IMR-90 (cell line): ENCODE data around the gene CD276. TPM values are rescaled to one million over a fixed set of nuclear protein-coding genes. Genes with fewer than 3 reads are reported as not detected.

Experiments
- ATAC-seq: fragments of 200-7000 bp; cut with Tn5 transposase; 2 replicates; pipeline ENCODE4 v1.9.1; 2020; ENCODE audit warnings: low read depth, mild to moderate bottlenecking, moderate library complexity
- BruUV-seq: library from RNA; stranded (reverse); fragments of 400-500 nt; replicated peaks from 2 replicates; lab custom pipeline; 2021; lab: Mats Ljungman, UMichigan
- CTCF ChIA-PET: fragments of 300-600 bp; formaldehyde crosslinking; extraction: SDS; loops from one replicate; lab custom pipeline; 2021; ENCODE audit warnings: antibody characterized with exemption; lab: Yijun Ruan, JAX
- POLR2A ChIA-PET: fragments of 300-600 bp; sonication (Branson Sonifier 250); formaldehyde crosslinking; loops from one replicate; lab custom pipeline; 2022; ENCODE audit warnings: antibody characterized with exemption; ENCODE audit not compliant: unreplicated experiment; lab: Charles Lee
- DNase-seq: peaks from one replicate; pipeline ENCODE4 v3.0.0; 2013
- H2AFZ ChIP-seq: replicated peaks from 2 replicates; pipeline ENCODE3; 2013; ENCODE audit warnings: low read length, mild to moderate bottlenecking; ENCODE audit not compliant: poor library complexity
- H2AK5ac ChIP-seq: 2 replicates; pipeline ENCODE4 v1.6.1; 2013; ENCODE audit warnings: low read depth, low read length, inconsistent platforms
- H2AK9ac ChIP-seq: replicated peaks from 2 replicates; pipeline ENCODE3; 2013; ENCODE audit warnings: mild to moderate bottlenecking, low read depth, low read length, moderate library complexity; ENCODE audit not compliant: poor library complexity
- H2BK120ac ChIP-seq: 2 replicates; pipeline ENCODE4 v1.6.1; 2013; ENCODE audit warnings: low read depth, low read length, inconsistent platforms
- H2BK15ac ChIP-seq: 3 replicates; pipeline ENCODE4 v1.6.1; 2013; ENCODE audit warnings: low read depth, low read length, inconsistent platforms
- H2BK20ac ChIP-seq: 2 replicates; pipeline ENCODE4 v1.6.1; 2013; ENCODE audit warnings: low read depth, mild to moderate bottlenecking, inconsistent platforms, low read length, moderate library complexity
- H2BK5ac ChIP-seq: 2 replicates; pipeline ENCODE4 v1.6.1; 2013; ENCODE audit warnings: mild to moderate bottlenecking, low read depth, low read length, inconsistent platforms; ENCODE audit not compliant: poor library complexity, severe bottlenecking
- H3K14ac ChIP-seq: replicated peaks from 2 replicates; pipeline ENCODE4 v1.6.1; 2013; ENCODE audit warnings: low read depth, low read length, inconsistent platforms
- H3K18ac ChIP-seq: 2 replicates; pipeline ENCODE4 v1.6.1; 2013; ENCODE audit warnings: low read depth, low read length, control low read depth
- H3K23ac ChIP-seq: 2 replicates; pipeline ENCODE4 v1.6.1; 2013; ENCODE audit warnings: low read depth, low read length, inconsistent platforms
- H3K27ac ChIP-seq: 2 replicates; pipeline ENCODE4 v1.5.1; 2013; ENCODE audit warnings: mild to moderate bottlenecking, control low read depth, low read length; ENCODE audit not compliant: insufficient read depth
- H3K27me3 ChIP-seq: 2 replicates; pipeline ENCODE4 v1.6.1; 2013; ENCODE audit warnings: low read length; ENCODE audit not compliant: control insufficient read depth, insufficient read depth
- H3K36me3 ChIP-seq: 2 replicates; pipeline ENCODE4 v1.6.1; 2013; ENCODE audit warnings: low read length, mixed read lengths; ENCODE audit not compliant: control insufficient read depth, insufficient read depth
- H3K4ac ChIP-seq: 2 replicates; pipeline ENCODE4 v1.6.1; 2013; ENCODE audit warnings: low read depth, low read length, inconsistent platforms
- H3K4me1 ChIP-seq: 2 replicates; pipeline ENCODE4 v1.6.1; 2013; ENCODE audit warnings: low read length, mixed read lengths; ENCODE audit not compliant: control insufficient read depth, insufficient read depth
- H3K4me2 ChIP-seq: 2 replicates; pipeline ENCODE4 v1.6.1; 2013; ENCODE audit warnings: low read depth, mild to moderate bottlenecking, control low read depth, low read length, moderate library complexity
- H3K4me3 ChIP-seq: 2 replicates; pipeline ENCODE4 v1.5.1; 2013; ENCODE audit warnings: low read depth, mild to moderate bottlenecking, control low read depth, low read length, moderate library complexity; ENCODE audit not compliant: insufficient read depth
- H3K56ac ChIP-seq: 2 replicates; pipeline ENCODE4 v1.6.1; 2013; ENCODE audit warnings: low read length, inconsistent platforms; ENCODE audit not compliant: insufficient read depth; ENCODE audit errors: extremely low read depth
- H3K79me1 ChIP-seq, 2 experiments: 2 replicates each; pipeline ENCODE4 v1.6.1; 2013; ENCODE audit warnings: low read length in 2 of 2, inconsistent platforms in 1 of 2, low read depth in 1 of 2
- H3K9ac ChIP-seq: 2 replicates; pipeline ENCODE4 v1.6.1; 2013; ENCODE audit warnings: low read depth, low read length, control low read depth
- H3K9me1 ChIP-seq: 2 replicates; pipeline ENCODE4 v1.6.1; 2013; ENCODE audit warnings: low read length, inconsistent platforms; ENCODE audit not compliant: insufficient read depth
- H3K9me3 ChIP-seq: 2 replicates; pipeline ENCODE4 v1.6.1; 2013; ENCODE audit warnings: low read length; ENCODE audit not compliant: control insufficient read depth, insufficient read depth
- H4K20me1 ChIP-seq: 2 replicates; pipeline ENCODE4 v1.6.1; 2013; ENCODE audit warnings: low read length, inconsistent platforms; ENCODE audit not compliant: insufficient read depth
- H4K5ac ChIP-seq: 2 replicates; pipeline ENCODE4 v1.6.1; 2013; ENCODE audit warnings: mild to moderate bottlenecking, low read depth, low read length, control low read depth
- H4K8ac ChIP-seq, 2 experiments: 2 replicates each; pipeline ENCODE4 v1.6.1; 2013; ENCODE audit warnings: low read depth in 2 of 2, low read length in 2 of 2, control low read depth in 1 of 2, inconsistent platforms in 1 of 2
- H4K91ac ChIP-seq: 2 replicates; pipeline ENCODE4 v1.6.1; 2013; ENCODE audit warnings: low read depth, low read length, inconsistent platforms; ENCODE audit not compliant: insufficient read depth
- BHLHE40 ChIP-seq: fragments of 150-350 bp; IDR thresholded peaks from 2 replicates; pipeline ENCODE4 v1.6.1; 2016; ENCODE audit warnings: mild to moderate bottlenecking, low read depth, low read length
- CHD1 ChIP-seq: IDR thresholded peaks from 2 replicates; pipeline ENCODE4 v1.6.1; 2012; ENCODE audit warnings: low read depth, low read length, improper control_type of control experiment
- ELK1 ChIP-seq: fragments of 150-350 bp; IDR thresholded peaks from 2 replicates; pipeline ENCODE4 v1.6.1; 2016; ENCODE audit warnings: low read depth, mild to moderate bottlenecking, low read length, moderate library complexity, borderline replicate concordance
- FOS ChIP-seq: fragments of 150-350 bp; IDR thresholded peaks from 2 replicates; pipeline ENCODE4 v1.6.1; 2016; ENCODE audit warnings: low read depth, low read length
- MAFK ChIP-seq: IDR thresholded peaks from 2 replicates; pipeline ENCODE4 v1.6.1; 2012; ENCODE audit warnings: low read depth, low read length, improper control_type of control experiment
- MAZ ChIP-seq: IDR thresholded peaks from 2 replicates; pipeline ENCODE4 v1.6.1; 2012; ENCODE audit warnings: low read depth, mild to moderate bottlenecking, low read length, improper control_type of control experiment, moderate library complexity, borderline replicate concordance
- MXI1 ChIP-seq: IDR thresholded peaks from 2 replicates; pipeline ENCODE4 v1.6.1; 2012; ENCODE audit warnings: low read depth, mild to moderate bottlenecking, low read length, moderate library complexity, borderline replicate concordance
- WGBS, 2 experiments: methylation state at CpG; one replicate each; pipeline versions ENCODE4 v1.1.5 to v1.1.7; 2013; ENCODE audit warnings: missing lambda C conversion rate in 2 of 2; ENCODE audit not compliant: insufficient read length in 1 of 2; ENCODE audit errors: extremely low coverage in 2 of 2; 5-methylcytosine and 5-hydroxymethylcytosine counted together
- dilution Hi-C: fragments of 300-500 bp; cut with HindIII; formaldehyde crosslinking; loops from one replicate; pipeline ENCODE4 v1.14.3; 2018; ENCODE audit warnings: low sequenced_read_pairs; ENCODE audit not compliant: unreplicated experiment
- in situ Hi-C: fragments of 300-500 bp; cut with MboI; formaldehyde crosslinking; loops from 3 replicates; pipeline ENCODE4 v1.14.3; 2019; ENCODE audit warnings: low sequenced_read_pairs, inconsistent platforms, mixed read lengths
- intact Hi-C: fragments of 100-400 bp; cut with micrococcal nuclease; formaldehyde crosslinking; loops from 2 replicates; pipeline ENCODE4 v1.10.0; 2022
- polyA plus RNA-seq, 3 experiments: library from polyadenylated mRNA; depleted of rRNA; stranded (reverse); fragments of >200 nt; gene quantifications; 2 replicates each; pipeline ENCODE4 v1.2.3, GENCODE V29; 2012; ENCODE audit warnings: low replicate concordance in 1 of 3
- total RNA-seq: library from RNA; depleted of rRNA; stranded (reverse); fragments of >200 nt; gene quantifications from 2 replicates; pipeline ENCODE4 v1.2.3, GENCODE V29; 2012
- TF ChIP-seq, protein P1 (sequence below): fragments of 150-350 bp; IDR thresholded peaks from 2 replicates; pipeline ENCODE4 v1.6.1; 2017; ENCODE audit warnings: mild to moderate bottlenecking, antibody characterized with exemption, low read length, low read depth
- TF ChIP-seq, protein P2 (sequence below): conservative IDR thresholded peaks from 2 replicates; pipeline ENCODE4 v1.5.1; 2012; ENCODE audit warnings: mild to moderate bottlenecking, low read depth, low read length, improper control_type of control experiment

The CD276 gene
- total and polyA plus RNA-seq, 2 of the 4 experiments (the other 2 are of a cell fraction) = 30.8 to 149 TPM

DNA sequence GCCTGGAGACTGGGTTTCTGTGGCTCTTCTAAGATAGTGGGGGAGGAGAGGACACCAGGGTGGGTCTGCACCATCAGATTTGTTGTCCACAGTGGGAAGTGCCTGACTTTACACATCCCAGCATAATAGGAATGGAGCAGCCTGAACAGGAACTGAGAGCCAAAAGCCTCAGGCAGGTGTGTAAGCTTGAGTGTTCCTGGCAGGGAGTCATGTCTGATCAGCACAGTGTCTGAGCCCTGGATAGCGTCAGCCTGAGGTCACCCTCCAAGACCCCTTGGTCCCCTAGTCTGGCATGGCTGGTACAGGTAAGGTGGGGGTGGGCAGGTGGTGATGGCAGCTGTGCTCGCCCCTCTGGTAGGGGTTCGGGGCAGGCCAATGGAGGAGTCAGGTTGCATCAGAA is 48.7 kb downstream of the CD276 start:
- Histone ChIP-seq H2AK5ac (no peak overlapping the region), H2BK120ac (no peak overlapping the region), H2AFZ (no peak overlapping the region), H3K9ac (no peak overlapping the region), H3K79me1 (no peaks in the 10 kb centered on the region), H4K8ac (no peak overlapping the region), H3K18ac (no peak overlapping the region), H2BK20ac (no peak overlapping the region), H3K36me3 (no peaks in the 10 kb centered on the region), H3K4ac (no peak overlapping the region), H4K20me1 (no peaks in the 10 kb centered on the region; the same call in 1 of the 2 replicates), H4K91ac (no peak overlapping the region), H3K4me3 (no peak overlapping the region), H3K9me3 (no peaks in the 10 kb centered on the region), H3K56ac (no peak overlapping the region), H2BK5ac (no peak overlapping the region), H3K14ac (no peak overlapping the region), H3K27me3 (peaks cover 29% of the 10 kb centered on the region), H3K9me1 (0 out of 2 replicates have a peak, but pooled peaks cover 3% of the 10 kb centered on the region), H3K23ac (no peak overlapping the region), H3K4me2 (no peak overlapping the region), H2AK9ac (no peak overlapping the region), H3K4me1 (no peaks in the 10 kb centered on the region), H2BK15ac (no peak overlapping the region), H3K27ac (no peak overlapping the region), H4K5ac (no peak overlapping the region)
- ChIA-PET CTCF (no interaction called here), POLR2A (no interaction called here)
- in situ Hi-C loops = no loop called here
- TF ChIP-seq, protein P1, sequence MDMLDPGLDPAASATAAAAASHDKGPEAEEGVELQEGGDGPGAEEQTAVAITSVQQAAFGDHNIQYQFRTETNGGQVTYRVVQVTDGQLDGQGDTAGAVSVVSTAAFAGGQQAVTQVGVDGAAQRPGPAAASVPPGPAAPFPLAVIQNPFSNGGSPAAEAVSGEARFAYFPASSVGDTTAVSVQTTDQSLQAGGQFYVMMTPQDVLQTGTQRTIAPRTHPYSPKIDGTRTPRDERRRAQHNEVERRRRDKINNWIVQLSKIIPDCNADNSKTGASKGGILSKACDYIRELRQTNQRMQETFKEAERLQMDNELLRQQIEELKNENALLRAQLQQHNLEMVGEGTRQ = no peak
- TF ChIP-seq ELK1 (no peak), MXI1 (no peak), CHD1 (no peak), BHLHE40 (no peak), MAFK (no peak), FOS (no peak), MAZ (no peak)
- TF ChIP-seq, protein P2, sequence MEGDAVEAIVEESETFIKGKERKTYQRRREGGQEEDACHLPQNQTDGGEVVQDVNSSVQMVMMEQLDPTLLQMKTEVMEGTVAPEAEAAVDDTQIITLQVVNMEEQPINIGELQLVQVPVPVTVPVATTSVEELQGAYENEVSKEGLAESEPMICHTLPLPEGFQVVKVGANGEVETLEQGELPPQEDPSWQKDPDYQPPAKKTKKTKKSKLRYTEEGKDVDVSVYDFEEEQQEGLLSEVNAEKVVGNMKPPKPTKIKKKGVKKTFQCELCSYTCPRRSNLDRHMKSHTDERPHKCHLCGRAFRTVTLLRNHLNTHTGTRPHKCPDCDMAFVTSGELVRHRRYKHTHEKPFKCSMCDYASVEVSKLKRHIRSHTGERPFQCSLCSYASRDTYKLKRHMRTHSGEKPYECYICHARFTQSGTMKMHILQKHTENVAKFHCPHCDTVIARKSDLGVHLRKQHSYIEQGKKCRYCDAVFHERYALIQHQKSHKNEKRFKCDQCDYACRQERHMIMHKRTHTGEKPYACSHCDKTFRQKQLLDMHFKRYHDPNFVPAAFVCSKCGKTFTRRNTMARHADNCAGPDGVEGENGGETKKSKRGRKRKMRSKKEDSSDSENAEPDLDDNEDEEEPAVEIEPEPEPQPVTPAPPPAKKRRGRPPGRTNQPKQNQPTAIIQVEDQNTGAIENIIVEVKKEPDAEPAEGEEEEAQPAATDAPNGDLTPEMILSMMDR = no peak
- ATAC-seq = no peak
- intact Hi-C loops = no loop called here
- DNase-seq = no peak
- WGBS, 2 experiments = no CpG with 5 or more reads among the region's 3 CpGs
- BruUV-seq = no TSS peak
- dilution Hi-C loops = no loop called here
